Mesenchymal stem cell (in vitro differentiated cells and primary cell): ENCODE measurements around the gene NUB1.

Experiments
- DNase-seq: peaks from one replicate; pipeline ENCODE4 v3.0.0-alpha.2; 2013
- H2AFZ ChIP-seq: one replicate; pipeline ENCODE4 v1.6.1; 2013; ENCODE audit warnings: low read depth, mild to moderate bottlenecking, control low read depth, inconsistent platforms, low read length, moderate library complexity
- H2AK5ac ChIP-seq: 2 replicates; pipeline ENCODE4 v1.6.1; 2013; ENCODE audit warnings: low read length, moderate library complexity, mild to moderate bottlenecking, inconsistent platforms; ENCODE audit not compliant: severe bottlenecking
- H2BK120ac ChIP-seq: one replicate; pipeline ENCODE4 v1.6.1; 2013; ENCODE audit warnings: low read depth, mild to moderate bottlenecking, inconsistent platforms, low read length, moderate library complexity
- H2BK12ac ChIP-seq, 2 experiments: one replicate each; pipeline ENCODE4 v1.6.1; 2013; ENCODE audit warnings: inconsistent platforms in 2 of 2, low read length in 2 of 2, mild to moderate bottlenecking in 2 of 2, moderate library complexity in 2 of 2, control low read depth in 1 of 2
- H2BK15ac ChIP-seq: one replicate; pipeline ENCODE4 v1.6.1; 2013; ENCODE audit warnings: mild to moderate bottlenecking, low read depth, inconsistent platforms; ENCODE audit not compliant: poor library complexity, severe bottlenecking
- H2BK5ac ChIP-seq: 2 replicates; pipeline ENCODE4 v1.6.1; 2013; ENCODE audit warnings: low read depth, mild to moderate bottlenecking, low read length, control low read depth, inconsistent platforms; ENCODE audit not compliant: poor library complexity, severe bottlenecking
- H3K14ac ChIP-seq, 2 experiments: one replicate each; pipeline ENCODE4 v1.6.1; 2013; ENCODE audit warnings: inconsistent platforms in 2 of 2, low read length in 2 of 2, control low read depth in 1 of 2, mild to moderate bottlenecking in 1 of 2, moderate library complexity in 1 of 2
- H3K18ac ChIP-seq, 2 experiments: one replicate each; pipeline ENCODE4 v1.6.1; 2013; ENCODE audit warnings: inconsistent platforms in 2 of 2, low read length in 2 of 2, control low read depth in 1 of 2, low read depth in 1 of 2, mild to moderate bottlenecking in 1 of 2
- H3K23ac ChIP-seq, 2 experiments: one replicate each; pipeline ENCODE4 v1.6.1; 2013; ENCODE audit warnings: inconsistent platforms in 2 of 2, low read length in 2 of 2, mild to moderate bottlenecking in 2 of 2, moderate library complexity in 2 of 2, control low read depth in 1 of 2
- H3K27ac ChIP-seq: 2 replicates; pipeline ENCODE4 v1.5.1; 2013; ENCODE audit warnings: mild to moderate bottlenecking, moderate library complexity, low read length, control low read depth, inconsistent platforms; ENCODE audit not compliant: poor library complexity, severe bottlenecking
- H3K27me3 ChIP-seq, 2 experiments: 2 replicates each; pipeline versions ENCODE4 v1.6.1 to v1.7.0; 2013; ENCODE audit warnings: low read length in 2 of 2, mild to moderate bottlenecking in 2 of 2, moderate library complexity in 2 of 2, control low read depth in 1 of 2, inconsistent platforms in 1 of 2; ENCODE audit not compliant: control insufficient read depth in 1 of 2, insufficient read depth in 1 of 2
- H3K36me3 ChIP-seq, 2 experiments: 2 replicates each; pipeline versions ENCODE4 v1.6.1 to v1.7.0; 2013; ENCODE audit warnings: low read length in 2 of 2, control low read depth in 1 of 2, inconsistent platforms in 1 of 2, low read depth in 1 of 2, mild to moderate bottlenecking in 1 of 2; ENCODE audit not compliant: insufficient read depth in 2 of 2, control insufficient read depth in 1 of 2
- H3K4ac ChIP-seq, 2 experiments: one replicate each; pipeline ENCODE4 v1.6.1; 2013; ENCODE audit warnings: inconsistent platforms in 2 of 2, low read length in 2 of 2, mild to moderate bottlenecking in 2 of 2, moderate library complexity in 2 of 2, control low read depth in 1 of 2, low read depth in 1 of 2
- H3K4me1 ChIP-seq: 2 replicates; pipeline ENCODE4 v1.6.1; 2013; ENCODE audit warnings: low read depth, low read length, control low read depth; ENCODE audit not compliant: control insufficient read depth, insufficient read depth
- H3K4me2 ChIP-seq: 2 replicates; pipeline ENCODE4 v1.6.1; 2013; ENCODE audit warnings: low read length, mild to moderate bottlenecking, inconsistent platforms; ENCODE audit not compliant: poor library complexity, severe bottlenecking
- H3K4me3 ChIP-seq, 2 experiments: 2 replicates each; pipeline versions ENCODE4 v1.5.1 to v1.7.0; 2013; ENCODE audit warnings: low read length in 2 of 2, mild to moderate bottlenecking in 2 of 2, control low read depth in 1 of 2, low read depth in 1 of 2; ENCODE audit not compliant: insufficient read depth in 1 of 2
- H3K79me1 ChIP-seq: replicated peaks from 2 replicates; pipeline ENCODE4 v1.6.1; 2013; ENCODE audit warnings: mild to moderate bottlenecking, control low read depth, low read length, inconsistent platforms; ENCODE audit not compliant: poor library complexity, severe bottlenecking
- H3K9ac ChIP-seq: 2 replicates; pipeline ENCODE4 v1.7.0; 2013; ENCODE audit warnings: mild to moderate bottlenecking, low read length, moderate library complexity
- H3K9me3 ChIP-seq: 2 replicates; pipeline ENCODE4 v1.7.0; 2013; ENCODE audit warnings: mild to moderate bottlenecking, low read length; ENCODE audit not compliant: control insufficient read depth
- H4K8ac ChIP-seq: one replicate; pipeline ENCODE4 v1.6.1; 2013; ENCODE audit warnings: inconsistent platforms, mild to moderate bottlenecking, low read length, moderate library complexity
- H4K91ac ChIP-seq: one replicate; pipeline ENCODE4 v1.6.1; 2013; ENCODE audit warnings: mild to moderate bottlenecking, low read length, inconsistent platforms
- whole genome bisulfite sequencing: methylation state at CpG from one replicate; pipeline ENCODE4 v1.1.7; 2013; ENCODE audit warnings: mixed read lengths; 5-methylcytosine and 5-hydroxymethylcytosine counted together

NUB1 gene

DNA sequence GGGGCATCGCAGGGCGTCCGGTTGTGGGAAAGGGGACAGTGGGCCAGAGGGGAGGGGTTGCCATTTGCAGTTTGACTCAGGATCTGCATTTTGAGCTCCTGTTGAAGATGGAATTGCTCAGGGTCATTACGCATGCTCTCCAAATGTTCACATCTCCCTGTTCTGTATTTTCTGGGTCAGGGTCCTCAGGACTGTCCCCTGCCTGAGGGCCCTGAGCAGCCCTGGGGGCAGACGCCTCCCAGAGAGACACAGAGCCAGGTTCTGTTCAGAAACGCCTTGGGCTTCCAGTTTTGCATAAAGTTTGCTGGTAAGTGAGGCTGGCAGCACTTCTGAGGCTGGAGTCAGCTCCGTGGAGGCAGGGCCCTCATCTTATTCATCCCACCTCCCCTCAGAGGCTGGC, 34.1 kb upstream of the NUB1 start:
- H3K27ac ChIP-seq: no peak overlapping the region
- no peak for DNase-seq
- H3K4me1 ChIP-seq: peaks cover 5% of the 10 kb centered on the region
- no peak overlapping the region for H4K8ac ChIP-seq
- no peak overlapping the region for H2BK12ac ChIP-seq
- no peak overlapping the region for H2AFZ ChIP-seq
- no peaks in the 10 kb centered on the region for H3K36me3 ChIP-seq
- H3K4ac ChIP-seq: no peak overlapping the region
- 78% methylated on average over 7 of the region's 7 CpGs for WGBS
- no peak overlapping the region for H3K18ac ChIP-seq
- no peak overlapping the region for H3K23ac ChIP-seq
- no peak overlapping the region for H3K4me2 ChIP-seq
- no peak overlapping the region for H3K14ac ChIP-seq
- no peak overlapping the region for H2BK5ac ChIP-seq
- H3K27me3 ChIP-seq: peaks cover 33 to 35% of the 10 kb centered on the region in 2 experiments
- H2AK5ac ChIP-seq: no peak overlapping the region
- H2BK120ac ChIP-seq: no peak overlapping the region
- H3K4me3 ChIP-seq: no peak overlapping the region
- no peaks in the 10 kb centered on the region for H3K79me1 ChIP-seq
- no peak overlapping the region for H4K91ac ChIP-seq
- H3K9ac ChIP-seq: no peak overlapping the region
- no peak overlapping the region for H2BK15ac ChIP-seq
- no peaks in the 10 kb centered on the region for H3K9me3 ChIP-seq

- H2BK120ac ChIP-seq: no peak overlapping the region
- H3K18ac ChIP-seq: peak overlapping the region in 1 of 2 experiments; percentile 54
- WGBS: 82% methylated on average over 6 of the region's 6 CpGs
- no peak overlapping the region for H3K23ac ChIP-seq
- H3K4me3 ChIP-seq: no peak overlapping the region
- no peak overlapping the region for H3K4me2 ChIP-seq
- peaks cover 26 to 33% of the 10 kb centered on the region in 2 experiments for H3K27me3 ChIP-seq
- H3K79me1 ChIP-seq: no peaks in the 10 kb centered on the region
- peak overlapping the region in 1 of 2 experiments; percentile 53 for H3K14ac ChIP-seq
- H2BK15ac ChIP-seq: no peak overlapping the region
- H3K4me1 ChIP-seq: peaks cover 5% of the 10 kb centered on the region
- no peak overlapping the region for H3K27ac ChIP-seq
- H3K9me3 ChIP-seq: no peaks in the 10 kb centered on the region
- no peak overlapping the region for H4K8ac ChIP-seq
- H3K36me3 ChIP-seq: no peaks in the 10 kb centered on the region
- no peak overlapping the region for H2BK5ac ChIP-seq
- DNase-seq: no peak
- H2AFZ ChIP-seq: no peak overlapping the region
- peak overlapping the region in 1 of 2 experiments; percentile 27 for H2BK12ac ChIP-seq
- no peak overlapping the region for H3K9ac ChIP-seq
- H3K4ac ChIP-seq: no peak overlapping the region
- H4K91ac ChIP-seq: peak overlapping the region; percentile 27
- no peak overlapping the region for H2AK5ac ChIP-seq
Observed at GRCh38 chr7:151308256-151308655, 33.4 kb upstream of the NUB1 start.

GRCh38 chr7:151308791-151309190, 32.8 kb upstream of the NUB1 start:
- no peak overlapping the region for H3K4ac ChIP-seq
- no peak overlapping the region for H3K14ac ChIP-seq
- peak overlapping the region; percentile 61 for H4K91ac ChIP-seq
- no peak overlapping the region for H2BK15ac ChIP-seq
- 92% methylated on average over 8 of the region's 8 CpGs for WGBS
- H2BK5ac ChIP-seq: no peak overlapping the region
- no peak overlapping the region for H3K18ac ChIP-seq
- H3K4me2 ChIP-seq: no peak overlapping the region
- no peak overlapping the region for H2BK120ac ChIP-seq
- H3K9me3 ChIP-seq: no peaks in the 10 kb centered on the region
- no peak overlapping the region for H2AK5ac ChIP-seq
- peaks cover 2% of the 10 kb centered on the region for H3K4me1 ChIP-seq
- no peaks in the 10 kb centered on the region for H3K36me3 ChIP-seq
- H3K23ac ChIP-seq: no peak overlapping the region
- no peak for DNase-seq
- H2BK12ac ChIP-seq: no peak overlapping the region
- no peaks in the 10 kb centered on the region for H3K79me1 ChIP-seq
- no peak overlapping the region for H3K9ac ChIP-seq
- H3K27ac ChIP-seq: no peak overlapping the region
- no peak overlapping the region for H3K4me3 ChIP-seq
- no peak overlapping the region for H2AFZ ChIP-seq
- H4K8ac ChIP-seq: no peak overlapping the region
- H3K27me3 ChIP-seq: peaks cover 22 to 30% of the 10 kb centered on the region in 2 experiments

GRCh38 chr7:151309311-151309710, 32.3 kb upstream of the NUB1 start:
- H3K36me3 ChIP-seq: no peaks in the 10 kb centered on the region

More at GRCh38 chr7:151309311-151309710, 32.3 kb upstream of the NUB1 start:
- H3K23ac ChIP-seq: no peak overlapping the region
- H2BK15ac ChIP-seq: no peak overlapping the region
- no peak overlapping the region for H3K4me2 ChIP-seq
- H3K9ac ChIP-seq: peak overlapping the region; percentile 8
- peak; percentile 59 for DNase-seq
- WGBS: 63% methylated on average over 4 of the region's 4 CpGs
- no peak overlapping the region for H2BK120ac ChIP-seq
- no peak overlapping the region for H3K27ac ChIP-seq
- peak overlapping the region in 1 of 2 experiments; percentile 30 for H3K18ac ChIP-seq
- no peak overlapping the region for H2AK5ac ChIP-seq
- no peaks in the 10 kb centered on the region for H3K79me1 ChIP-seq
- no peak overlapping the region for H2BK5ac ChIP-seq
- no peak overlapping the region for H3K4ac ChIP-seq
- H4K91ac ChIP-seq: no peak overlapping the region
- H3K27me3 ChIP-seq: peaks cover 21 to 29% of the 10 kb centered on the region in 2 experiments
- H2AFZ ChIP-seq: peak overlapping the region; percentile 36
- H3K14ac ChIP-seq: peak overlapping the region in 1 of 2 experiments; percentile 26
- H4K8ac ChIP-seq: no peak overlapping the region
- H2BK12ac ChIP-seq: no peak overlapping the region
- no peaks in the 10 kb centered on the region for H3K9me3 ChIP-seq
- no peak overlapping the region for H3K4me3 ChIP-seq
- peaks cover 2% of the 10 kb centered on the region for H3K4me1 ChIP-seq
